H1 (cell line): ENCODE measurements around the gene PHACTR2. TPM values are rescaled to one million over a fixed set of nuclear protein-coding genes. Genes with fewer than 3 reads are reported as not detected.

ENCODE experiments used
- CTCF ChIA-PET: fragments of 300-600 bp; sonication (Branson Sonifier 250); formaldehyde crosslinking; loops from one replicate; lab custom pipeline; 2021; ENCODE audit not compliant: partially characterized antibody; lab: Charles Lee
- POLR2A ChIA-PET: fragments of 300-600 bp; sonication (Branson Sonifier 250); formaldehyde crosslinking; loops from one replicate; lab custom pipeline; 2021; ENCODE audit warnings: inconsistent platforms; ENCODE audit not compliant: partially characterized antibody; lab: Charles Lee
- DNase-seq, 2 experiments: peaks; one replicate each; pipeline versions ENCODE4 v3.0.0 to v3.0.0-alpha.2; 2010 to 2022; ENCODE audit warnings: low spot score in 2 of 2, low read depth in 1 of 2, mixed read lengths in 1 of 2
- FAIRE-seq: peaks from 2 replicates; lab custom pipeline; 2011; peaks lifted over from hg19 to GRCh38; lab: Jason Lieb, UNC
- H2AFZ ChIP-seq: 2 replicates; pipeline ENCODE4 v1.8.1; 2012; ENCODE audit warnings: low read length, inconsistent platforms
- H2AK5ac ChIP-seq: 2 replicates; pipeline ENCODE4 v1.6.1; 2013; ENCODE audit warnings: low read depth, low read length
- H2BK120ac ChIP-seq: replicated peaks from 2 replicates; pipeline ENCODE3; 2013; ENCODE audit warnings: low read depth, low read length, inconsistent platforms
- H2BK12ac ChIP-seq: 2 replicates; pipeline ENCODE4 v1.6.1; 2013; ENCODE audit warnings: low read depth, low read length
- H2BK15ac ChIP-seq: 2 replicates; pipeline ENCODE4 v1.6.1; 2013; ENCODE audit warnings: low read length
- H2BK20ac ChIP-seq: 2 replicates; pipeline ENCODE4 v1.6.1; 2013; ENCODE audit warnings: low read length
- H2BK5ac ChIP-seq: 2 replicates; pipeline ENCODE4 v1.6.1; 2013; ENCODE audit warnings: low read depth, low read length
- H3K14ac ChIP-seq: 2 replicates; pipeline ENCODE4 v1.6.1; 2013; ENCODE audit warnings: inconsistent platforms; ENCODE audit not compliant: insufficient read length
- H3K18ac ChIP-seq: 2 replicates; pipeline ENCODE4 v1.6.1; 2013; ENCODE audit warnings: low read length; ENCODE audit errors: extremely low read depth
- H3K23ac ChIP-seq: 2 replicates; pipeline ENCODE4 v1.6.1; 2013; ENCODE audit warnings: inconsistent platforms; ENCODE audit not compliant: insufficient read length
- H3K23me2 ChIP-seq: 2 replicates; pipeline ENCODE4 v1.6.1; 2013; ENCODE audit warnings: low read depth, low read length
- H3K27ac ChIP-seq: 2 replicates; pipeline ENCODE4 v1.6.1; 2011; ENCODE audit warnings: low read depth, low read length, inconsistent platforms
- H3K27me3 ChIP-seq, 4 experiments: replicated peaks in 1 of 4; 1 replicate in 1 of 4; 2 replicates in 3 of 4; pipeline versions ENCODE4 v1.6.1 to v1.8.1; 2011 to 2013; ENCODE audit warnings: low read length in 3 of 4, mild to moderate bottlenecking in 3 of 4, inconsistent platforms in 2 of 4, mixed read lengths in 2 of 4, moderate library complexity in 1 of 4; ENCODE audit not compliant: control insufficient read depth in 3 of 4, insufficient read depth in 3 of 4; ENCODE audit errors: extremely low read depth in 1 of 4
- H3K36me3 ChIP-seq, 4 experiments: 2 replicates each; pipeline versions ENCODE4 v1.6.1 to v1.8.1; 2011 to 2013; ENCODE audit warnings: mild to moderate bottlenecking in 4 of 4, low read length in 3 of 4, moderate library complexity in 2 of 4, control low read depth in 1 of 4, inconsistent platforms in 1 of 4; ENCODE audit not compliant: insufficient read depth in 4 of 4, control insufficient read depth in 2 of 4
- H3K4ac ChIP-seq: replicated peaks from 2 replicates; pipeline ENCODE3; 2013; ENCODE audit warnings: low read length, low read depth, mixed read lengths, inconsistent platforms; ENCODE audit not compliant: insufficient read length
- H3K4me1 ChIP-seq, 4 experiments: replicated peaks in 1 of 4; 1 replicate in 1 of 4; 2 replicates in 3 of 4; pipeline versions ENCODE4 v1.6.1 to v1.8.1; 2011 to 2013; ENCODE audit warnings: low read length in 3 of 4, inconsistent platforms in 2 of 4, mixed read lengths in 1 of 4; ENCODE audit not compliant: insufficient read depth in 4 of 4, control insufficient read depth in 3 of 4
- H3K4me2 ChIP-seq, 2 experiments: 2 replicates each; pipeline versions ENCODE4 v1.6.1 to v1.8.1; 2011 to 2013; ENCODE audit warnings: low read depth in 2 of 2, low read length in 2 of 2, control low read depth in 1 of 2, inconsistent platforms in 1 of 2, mild to moderate bottlenecking in 1 of 2; ENCODE audit not compliant: insufficient read depth in 1 of 2
- H3K4me3 ChIP-seq, 4 experiments: fragments of 200-600, 300-600 bp in 1 of 4; sonication (generic), shearing (Covaris generic), sonication (Bioruptor Twin) in 1 of 4; 2 replicates each; pipeline versions ENCODE4 v1.5.1 to v1.8.1; 2011 to 2016; ENCODE audit warnings: low read length in 4 of 4, low read depth in 3 of 4, control low read depth in 2 of 4, inconsistent platforms in 2 of 4, mild to moderate bottlenecking in 2 of 4, mixed read lengths in 1 of 4, moderate library complexity in 1 of 4; ENCODE audit not compliant: insufficient read depth in 2 of 4; ENCODE audit errors: extremely low read depth in 1 of 4
- H3K56ac ChIP-seq: replicated peaks from 2 replicates; pipeline ENCODE3; 2013; ENCODE audit warnings: low read depth, mild to moderate bottlenecking, mixed read lengths, low read length, inconsistent platforms; ENCODE audit not compliant: insufficient read length
- H3K79me1 ChIP-seq: 2 replicates; pipeline ENCODE4 v1.6.1; 2013; ENCODE audit warnings: low read depth, low read length, control low read depth
- H3K79me2 ChIP-seq, 2 experiments: 2 replicates each; pipeline versions ENCODE4 v1.6.1 to v1.8.1; 2012 to 2013; ENCODE audit warnings: low read length in 2 of 2, mild to moderate bottlenecking in 2 of 2, inconsistent platforms in 1 of 2; ENCODE audit not compliant: insufficient read depth in 2 of 2, control insufficient read depth in 1 of 2
- H3K9ac ChIP-seq, 4 experiments: replicated peaks in 1 of 4; 1 replicate in 1 of 4; 2 replicates in 3 of 4; pipeline versions ENCODE4 v1.6.1 to v1.8.1; 2011 to 2013; ENCODE audit warnings: low read depth in 3 of 4, low read length in 3 of 4, control low read depth in 2 of 4, mild to moderate bottlenecking in 2 of 4, moderate library complexity in 2 of 4, inconsistent platforms in 1 of 4; ENCODE audit errors: extremely low read depth in 1 of 4
- H3K9me3 ChIP-seq, 2 experiments: 2 replicates each; pipeline versions ENCODE4 v1.6.1 to v1.8.1; 2012 to 2013; ENCODE audit warnings: mild to moderate bottlenecking in 2 of 2, moderate library complexity in 2 of 2, control low read depth in 1 of 2, inconsistent platforms in 1 of 2, low read depth in 1 of 2, low read length in 1 of 2, mixed read lengths in 1 of 2; ENCODE audit not compliant: insufficient read depth in 2 of 2
- H4K20me1 ChIP-seq, 2 experiments: replicated peaks in 1 of 2; 2 replicates each; pipeline versions ENCODE3 to v1.8.1; 2011 to 2013; ENCODE audit warnings: inconsistent platforms in 2 of 2, low read length in 2 of 2, mild to moderate bottlenecking in 1 of 2; ENCODE audit not compliant: insufficient read depth in 2 of 2, control insufficient read depth in 1 of 2
- H4K5ac ChIP-seq: 2 replicates; pipeline ENCODE4 v1.6.1; 2013; ENCODE audit warnings: low read length, low read depth, mixed read lengths, inconsistent platforms; ENCODE audit not compliant: insufficient read length
- H4K8ac ChIP-seq: 2 replicates; pipeline ENCODE4 v1.8.0; 2013; ENCODE audit warnings: mild to moderate bottlenecking, moderate library complexity, low read length, inconsistent platforms; ENCODE audit not compliant: insufficient read depth; ENCODE audit errors: extremely low read depth
- H4K91ac ChIP-seq: replicated peaks from 2 replicates; pipeline ENCODE3; 2013; ENCODE audit warnings: low read length, mixed read lengths, inconsistent platforms; ENCODE audit not compliant: insufficient read length
- HDAC2 ChIP-seq, 2 experiments: fragments of 300-600 bp in 1 of 2; sonication (generic) in 1 of 2; IDR thresholded peaks; 2 replicates each; pipeline ENCODE4 v1.6.1; 2011 to 2012; ENCODE audit warnings: low read depth in 2 of 2, low read length in 2 of 2, mild to moderate bottlenecking in 2 of 2, moderate library complexity in 2 of 2, borderline replicate concordance in 1 of 2, inconsistent platforms in 1 of 2
- KDM1A ChIP-seq: fragments of 200-600, 300-600 bp; sonication (generic); IDR thresholded peaks from 2 replicates; pipeline ENCODE4 v1.7.1; 2016; ENCODE audit warnings: mild to moderate bottlenecking, low read length, borderline replicate concordance
- WGBS, 2 experiments: shearing (Covaris generic) in 1 of 2; methylation state at CpG; one replicate each; pipeline versions ENCODE4 v1.1.6 to v1.1.7; 2013 to 2015; ENCODE audit warnings: low lambda C conversion rate in 2 of 2, mixed read lengths in 2 of 2, inconsistent platforms in 1 of 2, low coverage in 1 of 2, missing lambda C conversion rate in 1 of 2; ENCODE audit not compliant: insufficient replicate concordance in 2 of 2, insufficient coverage in 1 of 2, insufficient read length in 1 of 2; ENCODE audit errors: extremely low coverage in 1 of 2, missing lambda C conversion rate in 1 of 2; 5-methylcytosine and 5-hydroxymethylcytosine counted together
- polyA plus RNA-seq, 7 experiments: library from polyadenylated mRNA; depleted of rRNA in 3 of 7; stranded (reverse) in 5 of 7; unstranded in 2 of 7; fragments of >200 nt in 5 of 7; fragments of 200-250 nt in 2 of 7; gene quantifications; 1 replicate in 5 of 7; 2 replicates in 1 of 7; 4 replicates in 1 of 7; pipeline versions ENCODE4 v1.2.1 to v1.2.3, GENCODE V29; 2011 to 2013; ENCODE audit warnings: missing spikeins in 2 of 7, mixed read lengths in 2 of 7
- total RNA-seq: library from RNA; stranded (reverse); fragmentation: NEBNext Ultra II Directional; extraction: Animal tissue kit (Norgen Biotek cat#: 25700); gene quantifications from 2 replicates; pipeline ENCODE4 v1.2.1, GENCODE V29; 2021

PHACTR2 gene
- total and polyA plus RNA-seq, 2 of the 8 experiments (the other 6 are each of a cell fraction or from before 2014, with no cell fraction given): 16.9 to 131 TPM

DNA sequence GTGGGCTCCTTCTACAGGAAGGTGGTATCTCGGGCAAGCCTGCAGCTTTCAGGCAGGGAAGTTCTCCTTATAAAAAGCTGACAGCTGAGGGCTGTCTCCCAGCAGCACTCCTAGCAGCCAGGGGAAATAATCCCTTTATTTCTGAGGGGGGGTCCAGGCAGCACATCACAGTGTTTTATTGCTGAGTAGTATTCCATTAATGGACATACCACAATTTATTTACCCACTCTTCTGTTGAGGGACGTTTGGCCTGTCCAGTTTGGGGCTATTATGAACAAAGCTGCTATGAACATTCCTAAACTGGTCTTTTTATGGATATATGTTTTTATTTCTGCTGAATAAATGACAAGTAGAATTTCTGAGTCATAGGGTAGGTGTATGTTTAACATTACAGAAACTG is 20.0 kb upstream of the PHACTR2 start:
- Histone ChIP-seq H4K5ac (no peak overlapping the region), H2BK120ac (no peak overlapping the region), H3K4ac (no peak overlapping the region), H3K9ac (no peak overlapping the region), H3K79me1 (no peaks in the 10 kb centered on the region), H3K27ac (no peak overlapping the region), H3K18ac (no peak overlapping the region), H3K9me3 (peaks cover 10 to 22% of the 10 kb centered on the region in 2 experiments), H2BK15ac (no peak overlapping the region), H3K79me2 (no peaks in the 10 kb centered on the region), H2AFZ (no peak overlapping the region), H2BK12ac (no peak overlapping the region), H4K91ac (no peak overlapping the region), H4K20me1 (no peaks in the 10 kb centered on the region), H3K14ac (no peak overlapping the region), H3K56ac (no peak overlapping the region), H2BK20ac (no peak overlapping the region), H2BK5ac (no peak overlapping the region), H3K27me3 (no peaks in the 10 kb centered on the region), H3K23me2 (no peaks in the 10 kb centered on the region), H2AK5ac (no peak overlapping the region), H3K36me3 (no peaks in the 10 kb centered on the region; a peak in 3 of 8 replicates), H3K4me2 (no peak overlapping the region), H4K8ac (no peak overlapping the region), H3K4me3 (no peak overlapping the region), H3K4me1 (no peaks in the 10 kb centered on the region; a peak in 1 of 7 replicates), H3K23ac (no peak overlapping the region)
- TF ChIP-seq KDM1A (peak; percentile 62; the same call in 1 of the 2 replicates), HDAC2 (IDR thresholded peaks at IDR 0.05; ENCODE audit: borderline replicate concordance in 1 of 2, low read depth in 2 of 2, low read length in 2 of 2) (no peak)
- DNase-seq (no peak), FAIRE-seq (no peak)
- 91% methylated on average over 2 of the region's 2 CpGs; no CpG with 5 or more reads in 1 of the 2 experiments for WGBS, 2 experiments
- ChIA-PET POLR2A (no interaction called here), CTCF (interaction anchor here (1.0 kb wide), 1 partner anchor 19 kb away, joined by 3 read pairs; no protein-coding TSS in a partner anchor)
